NCI-H748 treated with DMSO at 0.1 percent for 48 hours (cell line): Measurements from ENCODE around the gene PKNOX2.

Experiments
- DNase-seq: peaks from one replicate; lab custom pipeline; 2025; lab: John Stamatoyannopoulos, UW

The PKNOX2 gene

DNA sequence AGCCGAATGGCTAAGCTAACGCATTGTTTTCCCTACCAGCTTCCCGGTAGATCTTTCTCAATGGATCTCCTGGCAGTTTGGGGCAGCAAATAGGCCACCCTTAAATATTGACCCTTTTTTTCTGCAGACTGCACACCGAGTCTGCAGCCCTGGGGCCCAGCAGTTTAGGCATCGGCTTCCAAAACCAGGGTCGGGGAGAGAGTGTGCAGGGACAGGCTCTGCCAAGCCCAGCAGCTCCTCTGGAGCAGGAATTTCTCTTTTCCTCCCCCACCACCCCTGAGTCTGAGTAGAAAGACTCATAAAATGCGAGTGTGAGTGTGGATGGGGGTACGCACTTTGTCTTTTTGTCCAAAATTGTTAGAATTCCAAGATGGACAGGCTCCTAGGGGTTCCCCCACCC, 218.3 kb downstream of the PKNOX2 start:
- no peak for DNase-seq

GRCh38 chr11:125384825-125385224, 220.3 kb downstream of the PKNOX2 start:
- no peak for DNase-seq

- DNase-seq = no peak
Measured at GRCh38 chr11:125387901-125388300, 223.3 kb downstream of the PKNOX2 start.

DNA sequence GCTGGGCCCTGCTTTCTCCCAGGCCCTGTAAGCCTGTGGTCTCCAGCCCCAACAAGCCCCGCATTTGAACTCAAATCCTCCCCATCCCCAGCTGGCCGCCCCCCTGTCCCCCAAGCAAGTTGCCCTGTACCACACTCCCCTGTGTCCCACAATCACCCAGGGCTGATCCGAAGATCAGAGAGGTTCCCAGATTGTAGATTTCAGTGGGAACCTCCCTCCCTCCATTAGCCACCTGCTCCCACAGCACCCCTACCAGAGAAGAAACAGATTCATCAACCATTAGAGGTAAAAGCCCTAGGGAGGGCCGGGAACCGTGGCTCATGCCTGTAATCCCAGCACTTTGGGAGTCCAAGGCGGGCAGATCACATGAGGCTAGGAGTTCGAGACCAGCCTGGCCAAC, 224.1 kb downstream of the PKNOX2 start:
- no peak for DNase-seq

- no peak for DNase-seq
Measured at GRCh38 chr11:125389339-125390166, 225.0 kb downstream of the PKNOX2 start.

DNA sequence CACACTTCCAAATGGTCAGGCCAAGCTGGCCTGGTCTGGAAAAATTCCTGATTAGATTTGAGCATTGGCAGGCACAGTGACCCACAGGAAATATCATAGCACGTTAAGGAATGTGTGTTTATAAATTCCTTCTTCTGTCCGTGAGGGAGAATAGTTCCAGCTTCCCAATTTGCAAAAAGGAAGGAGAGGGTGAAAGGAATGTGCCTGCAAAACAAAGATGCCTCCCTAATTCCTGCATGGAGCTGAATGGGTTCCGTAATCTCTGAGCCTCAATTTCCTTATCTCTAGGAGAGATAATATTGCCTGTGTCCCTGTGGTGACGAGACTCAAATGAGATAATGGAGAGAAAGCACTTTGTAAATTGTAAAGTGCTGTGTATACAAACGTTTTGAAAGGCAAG, 226.4 kb downstream of the PKNOX2 start:
- DNase-seq = no peak

DNA sequence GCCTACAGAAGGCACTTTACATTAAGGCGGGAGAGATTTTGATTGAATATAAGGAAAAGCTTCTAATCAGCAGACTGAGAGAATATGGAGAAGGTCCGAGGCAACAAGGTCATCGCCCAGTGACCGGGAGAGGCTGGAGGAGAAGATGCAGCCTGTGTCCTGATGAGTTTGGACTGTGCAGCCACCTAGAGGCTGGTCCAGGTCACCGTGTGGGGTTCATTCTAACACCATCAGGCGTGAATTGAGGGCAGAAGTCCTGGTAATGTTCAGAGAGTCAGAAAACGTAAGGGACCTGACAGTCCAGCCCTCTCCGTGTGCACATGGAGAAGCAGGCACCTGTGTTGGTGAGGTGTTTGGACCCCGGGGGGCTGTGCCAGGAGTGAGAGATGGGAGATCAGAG, 228.8 kb downstream of the PKNOX2 start:
- no peak for DNase-seq

- DNase-seq = no peak
Measured at GRCh38 chr11:125394296-125394695, 229.7 kb downstream of the PKNOX2 start.

DNA sequence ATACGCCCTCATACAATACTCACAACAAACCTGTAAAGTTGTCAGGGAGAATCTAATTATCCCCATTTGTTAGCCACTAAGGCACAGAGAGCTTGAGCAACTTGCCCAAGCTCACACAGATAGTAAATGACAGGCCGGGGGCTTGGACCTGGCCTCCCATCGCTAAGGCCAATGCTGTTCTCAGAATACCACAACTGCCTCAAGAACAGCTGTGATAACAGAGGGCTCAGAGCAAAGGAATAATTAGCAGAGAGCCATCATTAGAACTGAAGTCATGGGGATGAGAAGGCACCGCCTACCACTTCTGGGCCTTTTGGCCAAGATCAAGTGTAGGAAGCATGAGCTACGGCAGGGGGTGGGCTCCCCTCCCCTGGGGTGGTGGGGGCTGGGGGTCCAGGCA, 232.9 kb downstream of the PKNOX2 start:
- no peak for DNase-seq

DNA sequence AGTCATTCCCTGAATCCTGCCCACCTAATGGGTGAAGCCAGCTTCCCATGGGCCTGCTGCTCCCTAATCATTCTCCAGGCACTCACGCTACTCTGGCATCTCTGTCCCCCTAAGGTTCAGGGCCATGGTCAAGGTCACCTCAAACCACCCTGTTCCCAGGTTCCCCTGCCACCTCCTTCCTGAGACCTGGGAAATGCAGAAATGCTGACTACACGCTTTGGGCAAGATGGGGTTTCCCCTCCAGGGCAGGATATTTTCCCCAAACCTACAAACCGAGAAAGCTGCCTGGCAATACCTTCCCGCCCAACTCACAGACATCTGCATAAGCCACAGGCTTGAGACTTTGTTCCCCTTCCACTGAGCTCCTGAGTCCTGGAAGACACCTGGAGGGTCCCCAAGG, 233.9 kb downstream of the PKNOX2 start:
- no peak for DNase-seq

DNA sequence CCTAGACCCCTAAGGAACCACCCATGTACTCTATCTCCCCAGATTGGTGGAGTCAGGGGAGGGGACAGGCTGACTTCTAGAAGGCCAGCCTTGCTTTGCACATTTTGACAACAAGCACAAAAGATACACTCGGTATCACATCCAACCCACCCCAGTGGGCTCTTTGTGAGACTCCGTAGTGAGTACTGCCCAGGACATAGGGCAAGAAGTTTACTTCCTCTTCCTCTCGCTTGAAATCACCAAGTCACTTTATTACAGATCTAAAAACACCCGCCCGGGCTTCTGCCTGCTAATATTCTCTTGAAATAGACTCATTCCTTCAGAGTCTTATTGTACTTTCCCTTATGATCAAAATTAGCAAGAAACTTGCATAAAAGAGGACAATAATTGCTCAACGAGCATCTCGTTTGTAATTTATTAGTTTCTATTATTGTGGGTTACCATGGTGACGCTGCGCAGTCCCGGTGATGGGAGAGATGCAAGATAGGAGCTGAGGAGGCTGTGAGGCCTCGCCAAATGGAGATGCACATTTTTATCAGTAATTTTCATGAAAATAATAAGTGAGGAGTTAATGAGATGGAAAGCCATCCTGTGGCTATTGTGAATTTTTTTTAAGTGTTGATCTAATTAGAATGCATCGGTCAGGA, 234.6 kb downstream of the PKNOX2 start:
- DNase-seq = no peak

DNA sequence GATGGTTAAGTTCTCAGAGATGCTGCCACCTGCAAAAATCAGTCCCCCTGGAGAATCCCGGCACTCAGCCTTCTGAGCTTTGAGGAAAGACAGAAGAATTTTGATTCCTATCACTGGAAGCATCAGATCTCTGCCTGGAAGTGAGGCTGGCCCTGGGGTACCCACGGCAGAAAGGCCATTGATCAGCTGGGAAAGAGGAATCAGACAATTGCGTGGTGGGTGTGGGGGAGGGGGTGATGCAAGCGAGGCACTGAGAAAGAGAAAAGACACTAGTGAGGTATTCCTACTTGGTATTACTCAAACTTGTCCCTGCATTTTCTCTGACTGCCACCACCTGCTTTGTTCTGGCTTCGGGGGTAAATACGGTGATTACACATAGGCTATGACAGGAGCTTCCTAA, 235.4 kb downstream of the PKNOX2 start:
- no peak for DNase-seq

GRCh38 chr11:125401235-125401634, 236.7 kb downstream of the PKNOX2 start:
- no peak for DNase-seq

GRCh38 chr11:125401746-125402145, 237.2 kb downstream of the PKNOX2 start:
- no peak for DNase-seq

- DNase-seq = no peak
Measured at GRCh38 chr11:125402435-125402834, 237.9 kb downstream of the PKNOX2 start.

- DNase-seq = no peak
Measured at GRCh38 chr11:125404157-125404810, 239.7 kb downstream of the PKNOX2 start.

DNA sequence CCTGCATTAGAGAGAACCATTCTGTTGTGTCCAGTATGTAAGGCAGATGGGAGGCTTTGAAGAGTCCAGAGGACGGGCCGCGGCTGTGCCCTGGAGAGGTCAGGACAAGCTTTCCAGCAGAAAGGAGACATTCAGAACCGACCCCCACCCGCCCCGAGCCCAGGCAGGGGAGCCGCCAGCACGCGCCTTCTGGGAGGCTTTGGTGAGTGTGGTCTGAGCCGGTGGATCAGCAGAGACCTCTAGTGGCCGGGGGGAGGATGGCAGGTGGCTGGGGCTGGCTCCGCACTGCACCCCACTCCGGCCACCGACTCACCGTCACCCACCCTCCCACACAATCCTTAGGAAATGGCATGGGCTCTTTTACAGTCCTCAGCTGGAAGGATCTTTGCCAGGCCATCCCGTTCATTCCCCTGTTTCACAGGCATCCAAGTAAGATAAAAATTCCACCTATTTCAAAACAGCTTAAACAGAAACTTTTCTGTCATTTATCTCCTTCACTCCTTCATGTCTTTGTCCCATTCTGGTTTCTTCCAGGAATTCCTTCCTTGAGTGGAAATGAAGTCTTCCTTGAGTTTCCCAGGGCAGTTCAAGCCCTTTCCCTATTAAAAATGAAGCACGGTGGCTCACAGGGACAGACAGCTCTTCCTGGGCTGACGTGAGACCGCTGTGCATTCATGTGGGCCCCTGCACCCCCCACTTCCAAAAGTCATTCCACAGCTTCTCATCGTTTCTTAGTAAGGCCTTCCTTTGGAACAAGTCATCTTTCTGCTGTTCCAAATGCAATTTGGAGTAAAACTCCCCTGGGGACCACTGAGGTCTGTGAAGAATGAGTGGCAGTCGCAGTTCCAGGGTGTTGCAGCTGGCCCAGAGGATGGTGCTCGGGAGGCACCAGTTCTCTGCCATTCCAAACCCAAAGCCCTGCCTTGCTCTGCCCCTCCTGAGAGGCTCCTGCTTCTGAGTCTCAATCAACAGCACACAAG, 240.6 kb downstream of the PKNOX2 start:
- DNase-seq = no peak

GRCh38 chr11:125407046-125407445, 242.5 kb downstream of the PKNOX2 start:
- no peak for DNase-seq

DNA sequence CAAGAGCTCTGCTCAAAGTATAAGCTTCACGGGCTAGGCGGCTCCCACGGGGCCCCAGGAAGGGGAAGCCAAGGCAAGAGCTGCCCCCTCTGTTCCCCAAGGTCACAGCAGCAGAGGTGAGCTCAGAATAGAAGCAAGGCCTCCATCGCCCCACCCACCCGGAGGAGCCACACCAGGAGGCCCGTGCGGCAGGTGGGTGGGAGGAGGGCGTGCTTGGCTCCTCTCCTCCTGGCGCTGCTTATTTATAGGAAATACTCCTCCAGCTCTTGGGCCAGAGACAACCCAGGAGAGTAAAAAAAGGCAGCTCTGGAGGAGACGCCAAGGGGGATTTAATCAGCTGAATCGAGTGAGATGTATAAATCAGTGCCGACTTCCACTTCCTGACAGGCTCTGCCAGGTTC, 243.8 kb downstream of the PKNOX2 start:
- DNase-seq = no peak

DNA sequence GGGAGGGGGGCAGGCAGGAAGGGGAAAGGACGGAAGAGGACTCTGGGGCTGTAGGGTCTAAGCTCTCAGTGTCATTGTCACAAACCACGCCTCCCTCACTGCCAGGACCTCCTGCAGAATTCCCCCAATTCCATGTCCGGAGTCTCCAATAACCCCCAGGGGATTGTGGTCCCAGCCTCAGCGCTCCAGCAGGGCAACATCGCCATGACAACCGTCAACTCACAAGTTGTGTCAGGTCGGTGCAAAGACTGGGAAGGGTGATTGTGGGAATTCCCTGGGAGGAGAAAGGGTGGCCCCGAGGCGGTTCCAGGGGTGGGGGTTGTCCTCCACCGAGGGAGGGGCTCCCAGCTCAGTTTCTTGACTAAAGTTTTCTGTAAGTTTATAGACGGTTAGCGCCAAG, 245.5 kb downstream of the PKNOX2 start:
- DNase-seq = no peak

DNA sequence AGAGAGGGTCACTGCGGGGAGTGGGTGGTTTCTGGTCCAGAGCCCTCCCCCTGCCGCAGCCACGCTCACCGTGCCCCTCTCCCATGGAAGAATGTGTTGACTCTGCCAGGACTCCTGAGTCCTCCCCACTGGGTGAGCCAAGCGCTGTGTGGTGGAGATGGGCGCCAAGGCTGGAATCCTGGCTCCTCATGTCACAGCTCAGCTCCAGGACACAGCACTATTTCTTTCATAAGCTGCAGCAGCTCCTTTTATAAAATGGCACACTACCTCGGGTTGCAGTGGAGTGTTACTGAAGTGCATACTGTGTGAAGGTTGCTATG, 247.6 kb downstream of the PKNOX2 start:
- DNase-seq = no peak

GRCh38 chr11:125412509-125412908, 248.0 kb downstream of the PKNOX2 start:
- DNase-seq = no peak
